ENCODE results near the gene ACTMAP. TPM values are rescaled to one million over a fixed set of nuclear protein-coding genes. Genes with fewer than 3 reads are reported as not detected.

The ACTMAP gene
- total RNA-seq, 1 donor from 2014 or later, result 24.6 TPM

DNA sequence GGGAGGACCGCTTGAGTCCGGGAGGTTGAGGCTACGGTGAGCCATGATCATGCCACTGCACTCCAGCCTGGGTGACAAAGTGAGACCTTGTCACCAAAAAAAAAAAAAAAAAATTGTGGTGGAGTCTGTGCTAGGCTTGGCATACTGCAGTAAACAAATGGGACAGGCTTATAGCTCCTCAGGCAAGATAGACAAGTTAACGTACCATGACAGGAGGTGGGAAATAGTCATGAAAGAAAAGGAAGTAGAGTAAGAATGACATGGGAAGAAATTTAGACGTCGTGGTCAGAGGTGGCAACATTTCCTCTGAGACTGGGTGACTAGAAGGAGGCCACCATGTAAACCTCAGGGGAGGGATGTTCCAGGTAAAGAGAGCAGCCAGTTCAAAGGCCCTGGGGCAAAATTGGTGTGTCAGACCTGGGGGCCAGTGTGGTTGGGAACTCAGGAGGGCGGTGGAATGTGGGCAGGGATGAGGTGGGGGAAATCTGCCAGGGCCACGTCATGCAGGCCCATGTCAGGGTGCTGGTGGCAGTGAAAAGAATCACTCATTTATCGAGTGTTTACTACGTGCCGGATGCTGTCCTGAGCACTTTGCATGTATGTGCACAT, 6.3 kb upstream of the ACTMAP start:
- peaks cover 44% of the 10 kb centered on the region for H3K36me3 Mint-ChIP-seq (ENCODE audit: low read depth, unreplicated experiment)
- H3K9me3 Mint-ChIP-seq (ENCODE audit: unreplicated experiment), result no peaks in the 10 kb centered on the region
- TF ChIP-seq, protein P1, sequence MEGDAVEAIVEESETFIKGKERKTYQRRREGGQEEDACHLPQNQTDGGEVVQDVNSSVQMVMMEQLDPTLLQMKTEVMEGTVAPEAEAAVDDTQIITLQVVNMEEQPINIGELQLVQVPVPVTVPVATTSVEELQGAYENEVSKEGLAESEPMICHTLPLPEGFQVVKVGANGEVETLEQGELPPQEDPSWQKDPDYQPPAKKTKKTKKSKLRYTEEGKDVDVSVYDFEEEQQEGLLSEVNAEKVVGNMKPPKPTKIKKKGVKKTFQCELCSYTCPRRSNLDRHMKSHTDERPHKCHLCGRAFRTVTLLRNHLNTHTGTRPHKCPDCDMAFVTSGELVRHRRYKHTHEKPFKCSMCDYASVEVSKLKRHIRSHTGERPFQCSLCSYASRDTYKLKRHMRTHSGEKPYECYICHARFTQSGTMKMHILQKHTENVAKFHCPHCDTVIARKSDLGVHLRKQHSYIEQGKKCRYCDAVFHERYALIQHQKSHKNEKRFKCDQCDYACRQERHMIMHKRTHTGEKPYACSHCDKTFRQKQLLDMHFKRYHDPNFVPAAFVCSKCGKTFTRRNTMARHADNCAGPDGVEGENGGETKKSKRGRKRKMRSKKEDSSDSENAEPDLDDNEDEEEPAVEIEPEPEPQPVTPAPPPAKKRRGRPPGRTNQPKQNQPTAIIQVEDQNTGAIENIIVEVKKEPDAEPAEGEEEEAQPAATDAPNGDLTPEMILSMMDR (IDR thresholded peaks at IDR 0.05; ENCODE audit: unreplicated experiment), result no peak
- peak overlapping the region; percentile 1 for H3K4me3 Mint-ChIP-seq (ENCODE audit: unreplicated experiment)
- H3K27me3 Mint-ChIP-seq (ENCODE audit: unreplicated experiment), result peaks cover 12% of the 10 kb centered on the region
- no peak for DNase-seq (ENCODE audit: low spot score)
- peak overlapping the region; percentile 50 for H3K27ac Mint-ChIP-seq (ENCODE audit: unreplicated experiment)
- H3K4me1 Mint-ChIP-seq (ENCODE audit: unreplicated experiment), result peaks cover 64% of the 10 kb centered on the region

DNA sequence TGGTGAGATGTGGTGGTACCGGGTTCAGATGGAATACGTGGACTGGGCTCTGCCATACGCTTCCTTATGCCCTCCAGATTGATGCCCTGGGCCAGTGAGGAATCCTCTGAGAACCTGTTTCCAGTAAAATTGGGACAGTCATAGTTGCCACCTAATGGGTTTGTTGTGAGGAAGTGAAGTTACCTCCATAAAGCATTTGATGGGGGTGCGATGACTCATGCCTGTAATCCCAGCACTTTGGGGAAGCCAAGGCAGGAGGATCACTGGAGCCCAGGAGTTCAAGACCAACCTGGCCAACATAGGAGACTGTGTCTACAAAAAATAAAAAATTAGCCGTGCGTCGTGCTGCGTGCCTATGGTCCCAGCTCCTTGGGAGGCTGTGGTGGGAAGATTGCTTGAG, 5.5 kb upstream of the ACTMAP start:
- peaks cover 18% of the 10 kb centered on the region for H3K27me3 Mint-ChIP-seq (ENCODE audit: unreplicated experiment)
- H3K4me3 Mint-ChIP-seq (ENCODE audit: unreplicated experiment), result peak overlapping the region; percentile 42
- TF ChIP-seq, protein P1 (IDR thresholded peaks at IDR 0.05; ENCODE audit: unreplicated experiment), result no peak
- peak overlapping the region; percentile 36 for H3K27ac Mint-ChIP-seq (ENCODE audit: unreplicated experiment)
- no peak for DNase-seq (ENCODE audit: low spot score)
- peaks cover 64% of the 10 kb centered on the region for H3K4me1 Mint-ChIP-seq (ENCODE audit: unreplicated experiment)
- peaks cover 45% of the 10 kb centered on the region for H3K36me3 Mint-ChIP-seq (ENCODE audit: low read depth, unreplicated experiment)
- no peaks in the 10 kb centered on the region for H3K9me3 Mint-ChIP-seq (ENCODE audit: unreplicated experiment)

DNA sequence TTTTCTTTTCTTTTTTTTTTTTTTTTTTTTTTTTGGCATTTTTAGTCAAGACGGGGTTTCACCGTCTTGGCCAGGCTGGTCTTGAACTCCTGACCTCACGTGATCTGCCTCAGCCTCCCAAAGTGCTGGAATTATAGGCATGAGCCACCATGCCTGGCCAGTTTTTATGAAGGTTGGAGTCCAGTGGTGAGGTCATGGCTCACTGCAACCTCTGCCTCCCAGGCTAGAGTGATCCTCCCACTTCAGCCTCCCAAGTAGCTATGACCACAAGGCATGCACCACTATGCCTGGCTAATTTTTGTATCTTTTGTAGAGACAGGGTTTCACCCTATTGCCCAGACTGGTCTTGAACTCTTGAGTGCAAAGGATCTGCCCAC, 5.0 kb upstream of the ACTMAP start:
- no peak overlapping the region for H3K4me3 Mint-ChIP-seq (ENCODE audit: unreplicated experiment)
- H3K9me3 Mint-ChIP-seq (ENCODE audit: unreplicated experiment), result no peaks in the 10 kb centered on the region

DNA sequence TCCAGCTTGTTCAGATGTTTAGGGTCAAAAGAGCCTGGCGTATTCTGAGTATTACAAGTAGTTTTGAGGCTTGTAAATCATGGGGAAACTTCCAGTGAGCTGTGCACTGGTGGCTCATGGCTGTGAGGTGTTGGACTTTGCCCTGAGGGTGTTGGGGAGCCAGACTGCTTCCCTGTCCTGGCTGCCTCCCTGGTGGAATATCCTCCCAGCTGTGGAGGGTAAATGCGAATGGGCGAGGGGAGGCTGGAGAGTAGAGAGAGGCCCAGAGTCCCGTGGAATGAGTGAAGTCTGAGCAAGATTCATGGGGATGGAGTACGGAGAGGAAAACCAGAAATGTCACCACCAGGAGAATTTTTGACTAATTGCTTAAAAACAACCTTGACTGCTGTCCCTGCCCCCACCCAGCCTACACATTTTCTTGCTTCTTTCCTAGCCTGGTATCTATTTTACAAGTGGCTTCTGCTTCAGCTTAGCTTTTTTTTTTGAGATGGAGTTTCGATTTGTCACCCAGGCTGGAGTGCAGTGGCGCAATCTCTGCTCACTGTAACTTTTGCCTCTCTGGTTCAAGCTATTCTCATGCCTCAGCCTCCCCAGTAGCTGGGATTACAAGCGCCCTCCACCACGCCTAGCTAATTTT, 4.5 kb upstream of the ACTMAP start:
- peak overlapping the region; percentile 80 for H3K27ac Mint-ChIP-seq (ENCODE audit: unreplicated experiment)
- no peak for DNase-seq (ENCODE audit: low spot score)
- H3K4me1 Mint-ChIP-seq (ENCODE audit: unreplicated experiment), result peaks cover 63% of the 10 kb centered on the region
- H3K27me3 Mint-ChIP-seq (ENCODE audit: unreplicated experiment), result peaks cover 20% of the 10 kb centered on the region
- peak overlapping the region; percentile 62 for H3K4me3 Mint-ChIP-seq (ENCODE audit: unreplicated experiment)
- TF ChIP-seq, protein P1 (IDR thresholded peaks at IDR 0.05; ENCODE audit: unreplicated experiment), result no peak
- H3K36me3 Mint-ChIP-seq (ENCODE audit: low read depth, unreplicated experiment), result peaks cover 37% of the 10 kb centered on the region
- no peaks in the 10 kb centered on the region for H3K9me3 Mint-ChIP-seq (ENCODE audit: unreplicated experiment)

More for the DNA sequence above, 5.0 kb upstream of the ACTMAP start:
- TF ChIP-seq, protein P1 (IDR thresholded peaks at IDR 0.05; ENCODE audit: unreplicated experiment), result no peak
- Mint-ChIP-seq H3K36me3 (ENCODE audit: low read depth, unreplicated experiment) (peaks cover 40% of the 10 kb centered on the region), H3K4me1 (ENCODE audit: unreplicated experiment) (peaks cover 62% of the 10 kb centered on the region), H3K27ac (ENCODE audit: unreplicated experiment) (no peak overlapping the region), H3K27me3 (ENCODE audit: unreplicated experiment) (peaks cover 18% of the 10 kb centered on the region)
- no peak for DNase-seq (ENCODE audit: low spot score)

DNA sequence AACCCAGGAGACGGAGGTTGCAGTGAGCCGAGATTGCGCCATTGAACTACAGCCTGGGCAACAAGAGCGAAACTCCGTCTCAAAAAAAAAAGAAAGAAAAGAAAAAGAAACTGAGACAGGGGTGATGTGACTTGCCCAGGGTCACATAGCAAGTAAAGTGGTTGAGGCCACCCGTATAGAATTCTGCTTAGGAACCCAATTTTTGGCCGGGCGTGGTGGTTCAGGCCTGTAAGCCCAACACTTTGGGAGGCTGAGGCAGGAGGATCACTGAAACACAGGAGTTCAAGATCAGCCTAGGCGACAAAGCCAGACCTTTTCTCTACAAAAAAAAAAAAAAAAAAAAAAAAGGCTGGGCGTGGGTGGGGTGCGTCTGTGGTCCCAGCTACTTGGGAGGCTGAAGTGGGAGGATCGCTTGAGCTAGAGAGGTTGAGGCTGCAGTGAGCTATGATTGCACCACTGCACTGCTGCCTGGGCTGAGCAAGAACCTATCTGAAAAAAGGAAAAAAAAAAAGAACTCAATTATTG, 2.0 kb upstream of the ACTMAP start:
- DNase-seq (ENCODE audit: low spot score), result no peak
- TF ChIP-seq, protein P1 (IDR thresholded peaks at IDR 0.05; ENCODE audit: unreplicated experiment), result no peak
- H3K9me3 Mint-ChIP-seq (ENCODE audit: unreplicated experiment), result no peaks in the 10 kb centered on the region
- H3K27ac Mint-ChIP-seq (ENCODE audit: unreplicated experiment), result peak overlapping the region; percentile 99
- H3K36me3 Mint-ChIP-seq (ENCODE audit: low read depth, unreplicated experiment), result peaks cover 30% of the 10 kb centered on the region
- H3K4me1 Mint-ChIP-seq (ENCODE audit: unreplicated experiment), result peaks cover 63% of the 10 kb centered on the region
- peaks cover 22% of the 10 kb centered on the region for H3K27me3 Mint-ChIP-seq (ENCODE audit: unreplicated experiment)
- peak overlapping the region; percentile 99 for H3K4me3 Mint-ChIP-seq (ENCODE audit: unreplicated experiment)

All from endothelial cell (in vitro differentiated cells).